ENCODE data around the gene PHGDH.

DNA sequence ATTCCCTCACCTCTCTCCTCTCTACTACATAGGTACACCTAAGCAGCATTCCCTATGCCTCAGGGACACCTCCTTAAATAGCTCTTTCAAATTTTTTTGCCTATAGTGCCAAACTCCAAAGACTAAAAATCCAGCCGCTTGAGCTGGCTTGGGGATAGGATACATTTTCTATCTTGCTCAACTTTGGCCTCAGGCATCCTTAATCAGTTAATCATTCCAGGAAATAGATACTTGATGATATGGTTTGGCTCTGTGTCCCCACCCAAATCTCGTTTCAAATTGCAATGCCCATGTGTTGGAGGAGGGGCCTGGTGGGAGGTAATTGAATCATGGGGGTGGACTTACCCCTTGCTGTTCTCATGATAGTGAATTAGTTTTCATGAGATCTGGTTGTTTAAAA is 11.4 kb upstream of the PHGDH start:
- TF ChIP-seq POLR2A (IDR thresholded peaks at IDR 0.05; ENCODE audit: low read length) = no peak
- no peak for TF ChIP-seq GATA1 (IDR thresholded peaks at IDR 0.05; ENCODE audit: low read depth, low read length)
